WI38 (cell line): Measurements from ENCODE around the gene AP3S1.

Experiments
- H3K4me3 ChIP-seq: 2 replicates; pipeline ENCODE4 v1.5.1; 2011; ENCODE audit warnings: low read depth, mild to moderate bottlenecking, control low read depth, low read length
- TF ChIP-seq, protein P1 (sequence below): IDR thresholded peaks from 2 replicates; pipeline ENCODE4 v1.5.1; 2012; ENCODE audit warnings: low read depth, mild to moderate bottlenecking, control low read depth, low read length

The AP3S1 gene

GRCh38 chr5:115855959-115856358, 14.2 kb downstream of the AP3S1 start:
- no peak overlapping the region for H3K4me3 ChIP-seq
- TF ChIP-seq, protein P1, sequence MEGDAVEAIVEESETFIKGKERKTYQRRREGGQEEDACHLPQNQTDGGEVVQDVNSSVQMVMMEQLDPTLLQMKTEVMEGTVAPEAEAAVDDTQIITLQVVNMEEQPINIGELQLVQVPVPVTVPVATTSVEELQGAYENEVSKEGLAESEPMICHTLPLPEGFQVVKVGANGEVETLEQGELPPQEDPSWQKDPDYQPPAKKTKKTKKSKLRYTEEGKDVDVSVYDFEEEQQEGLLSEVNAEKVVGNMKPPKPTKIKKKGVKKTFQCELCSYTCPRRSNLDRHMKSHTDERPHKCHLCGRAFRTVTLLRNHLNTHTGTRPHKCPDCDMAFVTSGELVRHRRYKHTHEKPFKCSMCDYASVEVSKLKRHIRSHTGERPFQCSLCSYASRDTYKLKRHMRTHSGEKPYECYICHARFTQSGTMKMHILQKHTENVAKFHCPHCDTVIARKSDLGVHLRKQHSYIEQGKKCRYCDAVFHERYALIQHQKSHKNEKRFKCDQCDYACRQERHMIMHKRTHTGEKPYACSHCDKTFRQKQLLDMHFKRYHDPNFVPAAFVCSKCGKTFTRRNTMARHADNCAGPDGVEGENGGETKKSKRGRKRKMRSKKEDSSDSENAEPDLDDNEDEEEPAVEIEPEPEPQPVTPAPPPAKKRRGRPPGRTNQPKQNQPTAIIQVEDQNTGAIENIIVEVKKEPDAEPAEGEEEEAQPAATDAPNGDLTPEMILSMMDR = no peak

DNA sequence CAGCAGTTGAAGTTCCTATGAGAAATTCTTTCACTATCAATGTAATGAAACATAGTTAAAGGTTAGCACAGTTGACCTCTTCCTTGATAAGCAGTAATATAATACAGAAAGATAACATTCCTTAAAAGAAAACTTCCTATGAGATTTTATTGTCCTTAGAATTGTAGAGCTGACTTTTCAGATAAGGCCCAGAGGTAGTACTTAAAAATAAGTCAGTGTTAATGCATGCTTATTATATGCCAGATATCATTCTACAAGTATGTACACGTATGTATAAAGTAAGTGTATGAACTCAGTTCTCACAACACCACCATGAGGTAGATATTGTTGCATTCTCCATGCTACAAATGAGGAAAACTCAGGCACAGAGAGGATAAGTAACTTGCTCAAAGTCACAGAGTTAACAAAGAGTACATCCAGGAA, 15.3 kb downstream of the AP3S1 start:
- TF ChIP-seq, protein P1 = no peak
- H3K4me3 ChIP-seq = no peak overlapping the region

DNA sequence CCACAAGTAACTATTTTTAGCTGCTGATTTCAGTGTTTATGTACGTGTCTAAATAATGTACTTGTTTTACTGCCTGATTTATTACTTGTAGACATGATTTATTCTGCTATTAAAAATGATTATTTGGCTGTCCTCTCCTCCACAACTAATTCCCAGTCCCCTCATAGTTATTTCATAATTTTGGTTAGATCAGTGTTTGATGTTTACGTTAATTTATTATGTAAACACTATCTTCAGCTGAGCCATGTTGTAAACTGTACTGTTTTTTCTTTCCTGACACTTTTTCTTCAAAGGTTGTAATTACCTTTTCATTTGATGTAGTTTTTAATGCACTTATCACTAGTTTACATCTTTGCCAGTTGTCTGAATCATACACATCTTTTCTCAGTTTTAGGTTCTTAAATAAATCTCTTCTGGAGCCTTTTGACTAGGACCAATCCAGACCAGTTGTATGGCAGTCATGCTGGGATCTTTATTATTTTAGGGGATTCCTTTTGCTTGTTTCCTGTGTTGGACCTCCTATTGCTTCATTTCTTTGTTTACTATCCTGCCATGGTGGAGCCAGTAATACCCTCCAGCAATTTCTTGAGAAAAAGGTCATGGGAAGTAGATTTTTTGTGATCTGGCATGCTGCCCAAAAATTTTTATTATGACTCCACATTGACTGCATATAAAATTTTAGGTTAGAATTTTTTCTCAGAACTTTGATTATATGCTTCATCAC, 16.1 kb downstream of the AP3S1 start:
- no peak overlapping the region for H3K4me3 ChIP-seq
- TF ChIP-seq, protein P1 = no peak

- TF ChIP-seq, protein P1 = no peak
- H3K4me3 ChIP-seq = no peak overlapping the region
These were observed 16.7 kb downstream of the AP3S1 start for GRCh38 chr5:115858396-115858795.

- H3K4me3 ChIP-seq = no peak overlapping the region
- TF ChIP-seq, protein P1 = no peak
These were observed 17.6 kb downstream of the AP3S1 start for GRCh38 chr5:115859378-115859777.

- TF ChIP-seq, protein P1 = no peak
- H3K4me3 ChIP-seq = no peak overlapping the region
These were observed 27.6 kb downstream of the AP3S1 start for GRCh38 chr5:115869256-115869795.

DNA sequence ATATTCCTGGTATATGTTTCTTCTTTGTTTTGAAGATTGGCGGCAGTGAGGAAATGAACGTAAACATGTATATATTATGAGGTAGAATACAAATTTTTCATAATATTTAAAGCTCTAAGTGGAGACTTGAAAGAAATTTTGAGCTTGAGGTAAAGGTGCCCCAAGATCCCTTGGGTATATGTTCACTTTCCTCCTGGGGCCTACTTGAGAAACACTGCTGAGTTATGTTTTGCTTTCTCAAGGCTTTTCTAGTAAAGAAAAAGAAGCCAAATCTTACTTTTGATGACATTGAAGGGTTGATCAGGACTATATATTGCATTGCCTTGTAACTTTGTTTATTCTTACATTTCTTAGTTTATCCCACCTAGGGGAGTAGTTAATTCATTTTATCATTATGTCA, 30.7 kb downstream of the AP3S1 start:
- H3K4me3 ChIP-seq = no peak overlapping the region
- TF ChIP-seq, protein P1 = no peak
